ENCODE results near the gene MKRN2OS. TPM values are rescaled to one million over a fixed set of nuclear protein-coding genes. Genes with fewer than 3 reads are reported as not detected.

Gene MKRN2OS
- total RNA-seq, 1 experiment from 2014 or later, result not detected

DNA sequence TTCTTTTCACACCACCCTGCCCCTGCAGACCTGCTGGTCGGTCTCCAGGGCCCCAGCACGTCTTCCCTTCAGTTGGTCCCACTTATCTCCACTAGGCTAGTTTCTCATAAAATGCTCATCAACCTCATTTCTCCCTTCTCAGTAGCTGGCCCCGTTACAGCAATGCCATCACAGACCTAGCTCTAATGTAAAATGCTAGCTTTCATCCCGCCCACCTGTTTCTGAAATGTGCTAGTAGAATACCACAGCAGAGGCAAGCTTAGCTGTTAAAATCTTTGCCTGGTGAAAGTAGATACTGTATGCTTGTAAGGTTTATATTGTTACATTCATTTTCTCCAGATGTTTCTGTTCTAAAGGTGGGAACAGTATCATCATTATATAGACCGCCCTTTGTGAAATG lies 13.1 kb downstream of the MKRN2OS start:
- ATAC-seq (no peak), DNase-seq (ENCODE audit: low read depth, low spot score) (no peak)
- Histone ChIP-seq H3K4me2 (ENCODE audit: low read length) (no peak overlapping the region), H3K27me3 (ENCODE audit: insufficient read depth, low read length) (no peaks in the 10 kb centered on the region), H3K9me3 (ENCODE audit: control insufficient read depth in 1 of 2, insufficient read depth in 1 of 2, low read depth in 1 of 2, low read length in 2 of 2) (no peaks in the 10 kb centered on the region), H2AFZ (ENCODE audit: low read depth, low read length, poor library complexity, severe bottlenecking) (no peak overlapping the region), H3K79me2 (ENCODE audit: insufficient read depth, low read length) (no peaks in the 10 kb centered on the region; the same call in 1 of the 2 replicates), H3K9me2 (ENCODE audit: insufficient read depth) (no peaks in the 10 kb centered on the region), H3K4me3 (replicated peaks in 1 of 2; ENCODE audit: low read depth in 1 of 2, low read length in 2 of 2) (no peak overlapping the region), H3K27ac (ENCODE audit: low read depth, low read length) (no peak overlapping the region), H3K4me1 (ENCODE audit: control insufficient read depth in 1 of 2, insufficient read depth in 2 of 2, low read length in 2 of 2) (no peaks in the 10 kb centered on the region), H3K36me3 (ENCODE audit: control insufficient read depth in 1 of 2, insufficient read depth in 2 of 2, low read length in 2 of 2) (peaks cover 17 to 23% of the 10 kb centered on the region in 2 experiments; a peak in 3 of 4 replicates), H4K20me1 (ENCODE audit: insufficient read depth) (no peaks in the 10 kb centered on the region), H3K9ac (ENCODE audit: low read length) (no peak overlapping the region)
- ChIA-PET POLR2A (no interaction called here), RAD21 (ENCODE audit: low non-redundant PET in 1 of 2, low total read pairs in 2 of 2, uncharacterized antibody in 2 of 2, unreplicated experiment in 2 of 2) (no interaction called here), CTCF (no interaction called here)
- intact Hi-C loops (cut with micrococcal nuclease), result no loop called here
- no TSS peak for BruUV-seq (replicated peaks)
- TF ChIP-seq, protein P1, sequence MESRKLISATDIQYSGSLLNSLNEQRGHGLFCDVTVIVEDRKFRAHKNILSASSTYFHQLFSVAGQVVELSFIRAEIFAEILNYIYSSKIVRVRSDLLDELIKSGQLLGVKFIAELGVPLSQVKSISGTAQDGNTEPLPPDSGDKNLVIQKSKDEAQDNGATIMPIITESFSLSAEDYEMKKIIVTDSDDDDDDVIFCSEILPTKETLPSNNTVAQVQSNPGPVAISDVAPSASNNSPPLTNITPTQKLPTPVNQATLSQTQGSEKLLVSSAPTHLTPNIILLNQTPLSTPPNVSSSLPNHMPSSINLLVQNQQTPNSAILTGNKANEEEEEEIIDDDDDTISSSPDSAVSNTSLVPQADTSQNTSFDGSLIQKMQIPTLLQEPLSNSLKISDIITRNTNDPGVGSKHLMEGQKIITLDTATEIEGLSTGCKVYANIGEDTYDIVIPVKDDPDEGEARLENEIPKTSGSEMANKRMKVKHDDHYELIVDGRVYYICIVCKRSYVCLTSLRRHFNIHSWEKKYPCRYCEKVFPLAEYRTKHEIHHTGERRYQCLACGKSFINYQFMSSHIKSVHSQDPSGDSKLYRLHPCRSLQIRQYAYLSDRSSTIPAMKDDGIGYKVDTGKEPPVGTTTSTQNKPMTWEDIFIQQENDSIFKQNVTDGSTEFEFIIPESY (IDR thresholded peaks at IDR 0.05; ENCODE audit: extremely low read depth, insufficient replicate concordance, low read length), result no peak
- TF ChIP-seq SP1 (IDR thresholded peaks at IDR 0.05; ENCODE audit: low read depth) (no peak), FOSL1 (IDR thresholded peaks at IDR 0.05; ENCODE audit: low read depth) (no peak), TCF7L2 (IDR thresholded peaks at IDR 0.05; ENCODE audit: borderline replicate concordance, extremely low read depth, insufficient read depth, insufficient read length) (no peak), EZH2 (IDR thresholded peaks at IDR 0.05) (no peak), RAD21 (IDR thresholded peaks at IDR 0.05; ENCODE audit: low read depth) (no peak), ZFX (IDR thresholded peaks at IDR 0.05) (no peak), SIN3A (IDR thresholded peaks at IDR 0.05; ENCODE audit: low read depth) (no peak), SRF (IDR thresholded peaks at IDR 0.05; ENCODE audit: low read depth) (no peak), JUND (IDR thresholded peaks at IDR 0.05) (no peak), EZH2phosphoT487 (IDR thresholded peaks at IDR 0.05; ENCODE audit: borderline replicate concordance) (no peak), CBX3 (IDR thresholded peaks at IDR 0.05; ENCODE audit: low read depth) (no peak), ZNF274 (IDR thresholded peaks at IDR 0.05; ENCODE audit: low read depth, low read length) (no peak), YY1 (IDR thresholded peaks at IDR 0.05; ENCODE audit: extremely low read depth, insufficient replicate concordance, low read depth, low read length) (no peak), POLR2AphosphoS5 (IDR thresholded peaks at IDR 0.05; ENCODE audit: low read depth, low read length) (no peak), POLR2A (IDR thresholded peaks at IDR 0.05; ENCODE audit: borderline replicate concordance, extremely low read depth, insufficient read depth, insufficient read length) (no peak)
- TF ChIP-seq, protein P2, sequence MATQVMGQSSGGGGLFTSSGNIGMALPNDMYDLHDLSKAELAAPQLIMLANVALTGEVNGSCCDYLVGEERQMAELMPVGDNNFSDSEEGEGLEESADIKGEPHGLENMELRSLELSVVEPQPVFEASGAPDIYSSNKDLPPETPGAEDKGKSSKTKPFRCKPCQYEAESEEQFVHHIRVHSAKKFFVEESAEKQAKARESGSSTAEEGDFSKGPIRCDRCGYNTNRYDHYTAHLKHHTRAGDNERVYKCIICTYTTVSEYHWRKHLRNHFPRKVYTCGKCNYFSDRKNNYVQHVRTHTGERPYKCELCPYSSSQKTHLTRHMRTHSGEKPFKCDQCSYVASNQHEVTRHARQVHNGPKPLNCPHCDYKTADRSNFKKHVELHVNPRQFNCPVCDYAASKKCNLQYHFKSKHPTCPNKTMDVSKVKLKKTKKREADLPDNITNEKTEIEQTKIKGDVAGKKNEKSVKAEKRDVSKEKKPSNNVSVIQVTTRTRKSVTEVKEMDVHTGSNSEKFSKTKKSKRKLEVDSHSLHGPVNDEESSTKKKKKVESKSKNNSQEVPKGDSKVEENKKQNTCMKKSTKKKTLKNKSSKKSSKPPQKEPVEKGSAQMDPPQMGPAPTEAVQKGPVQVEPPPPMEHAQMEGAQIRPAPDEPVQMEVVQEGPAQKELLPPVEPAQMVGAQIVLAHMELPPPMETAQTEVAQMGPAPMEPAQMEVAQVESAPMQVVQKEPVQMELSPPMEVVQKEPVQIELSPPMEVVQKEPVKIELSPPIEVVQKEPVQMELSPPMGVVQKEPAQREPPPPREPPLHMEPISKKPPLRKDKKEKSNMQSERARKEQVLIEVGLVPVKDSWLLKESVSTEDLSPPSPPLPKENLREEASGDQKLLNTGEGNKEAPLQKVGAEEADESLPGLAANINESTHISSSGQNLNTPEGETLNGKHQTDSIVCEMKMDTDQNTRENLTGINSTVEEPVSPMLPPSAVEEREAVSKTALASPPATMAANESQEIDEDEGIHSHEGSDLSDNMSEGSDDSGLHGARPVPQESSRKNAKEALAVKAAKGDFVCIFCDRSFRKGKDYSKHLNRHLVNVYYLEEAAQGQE (IDR thresholded peaks at IDR 0.05; ENCODE audit: low read depth), result no peak
- TF ChIP-seq, protein P3, sequence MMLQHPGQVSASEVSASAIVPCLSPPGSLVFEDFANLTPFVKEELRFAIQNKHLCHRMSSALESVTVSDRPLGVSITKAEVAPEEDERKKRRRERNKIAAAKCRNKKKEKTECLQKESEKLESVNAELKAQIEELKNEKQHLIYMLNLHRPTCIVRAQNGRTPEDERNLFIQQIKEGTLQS (IDR thresholded peaks at IDR 0.05), result no peak
- TF ChIP-seq, protein P4, sequence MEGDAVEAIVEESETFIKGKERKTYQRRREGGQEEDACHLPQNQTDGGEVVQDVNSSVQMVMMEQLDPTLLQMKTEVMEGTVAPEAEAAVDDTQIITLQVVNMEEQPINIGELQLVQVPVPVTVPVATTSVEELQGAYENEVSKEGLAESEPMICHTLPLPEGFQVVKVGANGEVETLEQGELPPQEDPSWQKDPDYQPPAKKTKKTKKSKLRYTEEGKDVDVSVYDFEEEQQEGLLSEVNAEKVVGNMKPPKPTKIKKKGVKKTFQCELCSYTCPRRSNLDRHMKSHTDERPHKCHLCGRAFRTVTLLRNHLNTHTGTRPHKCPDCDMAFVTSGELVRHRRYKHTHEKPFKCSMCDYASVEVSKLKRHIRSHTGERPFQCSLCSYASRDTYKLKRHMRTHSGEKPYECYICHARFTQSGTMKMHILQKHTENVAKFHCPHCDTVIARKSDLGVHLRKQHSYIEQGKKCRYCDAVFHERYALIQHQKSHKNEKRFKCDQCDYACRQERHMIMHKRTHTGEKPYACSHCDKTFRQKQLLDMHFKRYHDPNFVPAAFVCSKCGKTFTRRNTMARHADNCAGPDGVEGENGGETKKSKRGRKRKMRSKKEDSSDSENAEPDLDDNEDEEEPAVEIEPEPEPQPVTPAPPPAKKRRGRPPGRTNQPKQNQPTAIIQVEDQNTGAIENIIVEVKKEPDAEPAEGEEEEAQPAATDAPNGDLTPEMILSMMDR (IDR thresholded peaks at IDR 0.05 in 2 of 3, conservative IDR thresholded peaks at IDR 0.05 in 1 of 3; ENCODE audit: borderline replicate concordance in 1 of 3, insufficient read depth in 1 of 3, low read depth in 2 of 3, low read length in 2 of 3), result no peak
